ENCODE data around the gene IGF2BP3.

Gene IGF2BP3

GRCh38 chr7:23372611-23373010 lies 97.7 kb downstream of the IGF2BP3 start:
- DNase-seq: no peak

DNA sequence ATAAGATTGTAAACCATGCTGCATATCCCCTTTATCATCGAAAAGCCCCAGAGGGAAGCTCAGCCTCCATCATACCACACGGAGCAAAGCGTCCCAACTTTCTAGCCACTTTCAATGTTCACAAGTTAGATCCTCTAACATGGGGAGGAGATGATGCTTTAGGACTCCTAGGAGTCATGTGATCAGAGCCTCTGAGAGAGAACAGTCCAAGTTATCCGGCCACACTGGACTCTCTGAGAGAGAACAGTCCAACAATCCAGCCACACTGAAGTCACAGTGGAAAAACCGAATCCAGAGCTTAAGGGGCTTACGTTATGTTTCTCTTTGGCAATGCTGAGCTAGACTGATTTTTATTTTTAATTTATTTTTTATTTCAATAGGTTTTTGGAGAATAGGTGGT lies 98.6 kb downstream of the IGF2BP3 start:
- no peak for DNase-seq

GRCh38 chr7:23369695-23370404 lies 100.4 kb downstream of the IGF2BP3 start:
- peak; percentile 12 for DNase-seq

DNA sequence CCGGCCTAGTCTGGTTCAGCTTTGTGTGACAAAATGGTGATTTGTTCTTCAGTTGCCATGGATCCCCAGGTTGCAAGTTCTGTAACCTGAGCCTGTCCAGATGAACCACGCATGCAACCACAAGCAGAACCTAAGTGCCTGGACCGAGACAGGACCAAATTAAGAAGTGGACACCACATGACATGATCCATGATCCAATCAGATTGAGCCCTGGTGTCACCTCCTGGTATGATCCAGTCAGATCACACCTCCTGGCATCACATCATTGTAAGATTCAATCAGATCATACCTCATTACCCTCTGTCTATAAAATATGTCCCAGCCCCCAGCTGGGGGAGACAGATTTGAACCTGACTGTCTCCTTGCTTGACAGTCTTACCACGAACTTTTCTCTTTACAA lies 101.2 kb downstream of the IGF2BP3 start:
- DNase-seq: no peak

GRCh38 chr7:23358152-23358674 lies 112.1 kb downstream of the IGF2BP3 start:
- DNase-seq: no peak

- peak; percentile 77 for DNase-seq
These were observed 112.8 kb downstream of the IGF2BP3 start for GRCh38 chr7:23357190-23358093.

DNA sequence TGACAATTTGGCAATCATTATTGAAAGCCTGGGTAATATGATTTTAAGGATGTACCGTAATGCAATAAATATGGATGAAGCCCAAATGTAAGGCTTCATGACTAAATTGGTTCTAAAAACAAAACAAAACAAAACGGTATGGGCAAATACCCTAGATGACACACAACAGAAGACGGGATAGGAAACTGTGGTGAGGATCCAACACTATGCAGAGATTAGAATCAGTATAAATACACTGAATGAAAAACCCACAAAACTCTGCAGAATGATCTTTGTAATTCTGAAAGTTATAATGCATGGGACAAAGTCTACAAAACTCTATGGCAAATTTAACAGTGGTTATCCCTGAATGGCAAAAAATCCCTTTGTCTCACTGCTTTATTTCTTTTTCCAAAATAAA lies 113.6 kb downstream of the IGF2BP3 start:
- DNase-seq: no peak

DNA sequence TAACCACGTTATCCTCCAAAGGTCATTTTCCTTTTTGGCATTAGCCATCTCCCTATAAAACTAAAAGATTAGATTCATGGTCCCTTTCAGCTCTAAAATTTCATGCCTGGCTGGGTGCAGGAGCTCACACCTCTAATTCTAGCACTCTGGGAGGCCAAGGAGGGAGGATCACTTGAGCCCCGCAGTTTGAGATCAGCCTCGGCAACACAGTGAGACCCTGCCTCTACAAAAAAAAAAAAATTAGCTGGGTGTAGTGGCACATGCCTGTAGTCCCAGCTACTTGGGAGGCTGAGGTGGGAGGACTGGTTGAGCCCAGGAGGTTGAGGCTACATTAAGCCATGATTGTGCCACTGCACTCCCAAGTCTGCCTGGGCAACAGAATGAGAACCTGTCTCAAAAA lies 114.1 kb downstream of the IGF2BP3 start:
- no peak for DNase-seq

DNA sequence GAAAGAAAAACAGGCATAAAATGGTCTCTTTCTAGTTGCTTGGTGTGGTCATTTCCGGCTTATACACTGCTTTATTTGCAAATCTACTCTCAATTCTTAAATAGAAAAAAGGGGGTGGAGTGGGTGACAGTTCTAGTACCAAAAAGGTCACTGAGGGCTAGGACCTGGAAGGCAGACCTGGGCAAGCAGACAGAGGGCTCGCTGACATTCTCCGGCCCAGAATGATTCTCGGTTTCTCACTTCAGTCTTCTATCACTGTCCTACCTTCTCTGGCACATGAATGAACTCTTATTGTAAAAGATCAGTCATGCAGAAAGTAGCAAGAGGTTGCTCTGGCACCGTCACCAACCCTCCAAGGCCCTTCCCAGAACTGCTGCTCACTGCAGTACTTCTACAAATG lies 117.1 kb downstream of the IGF2BP3 start:
- no peak for DNase-seq

- no peak for DNase-seq
These were observed 119.8 kb downstream of the IGF2BP3 start for GRCh38 chr7:23350466-23350865.

- DNase-seq: no peak
These were observed 120.7 kb downstream of the IGF2BP3 start for GRCh38 chr7:23349484-23350157.

- DNase-seq: peak; percentile 50
These were observed 122.6 kb downstream of the IGF2BP3 start for GRCh38 chr7:23347682-23348180.

DNA sequence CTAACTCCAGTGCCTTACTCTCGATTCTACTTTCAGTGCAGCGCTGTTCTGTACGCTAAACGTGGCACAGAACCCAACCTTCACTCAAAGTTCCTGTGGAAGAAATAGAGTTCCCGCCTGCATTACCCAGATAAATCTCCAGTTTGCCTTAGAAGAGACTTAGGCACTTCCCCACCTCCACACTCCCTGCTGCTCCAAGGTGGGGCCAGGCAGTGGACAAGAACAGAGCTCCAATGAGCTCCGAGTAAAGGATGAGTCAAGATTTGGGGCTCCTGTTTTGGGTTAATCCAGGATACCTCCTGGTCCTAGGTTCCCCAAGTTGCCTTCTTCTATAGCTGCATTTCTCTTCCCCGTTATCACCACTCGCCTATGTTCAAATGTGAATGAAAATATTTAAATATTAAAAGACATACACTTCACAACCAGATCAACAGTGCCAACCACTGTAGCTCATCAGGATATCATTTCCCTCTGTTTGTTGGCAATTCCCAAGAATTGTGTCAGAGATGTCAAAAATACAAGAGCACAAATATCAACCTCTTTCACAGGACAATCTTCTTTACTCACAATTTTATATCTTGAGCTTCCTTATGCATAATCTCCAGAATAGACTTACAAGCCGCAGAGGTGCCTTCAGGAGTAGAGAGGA lies 123.1 kb downstream of the IGF2BP3 start:
- peak; percentile 48 for DNase-seq

- peak; percentile 45 for DNase-seq
These were observed 124.0 kb downstream of the IGF2BP3 start for GRCh38 chr7:23346316-23346715.

- DNase-seq: peak; percentile 40
These were observed 124.7 kb downstream of the IGF2BP3 start for GRCh38 chr7:23345601-23346000.

- DNase-seq: no peak
These were observed 126.3 kb downstream of the IGF2BP3 start for GRCh38 chr7:23343806-23344475.

DNA sequence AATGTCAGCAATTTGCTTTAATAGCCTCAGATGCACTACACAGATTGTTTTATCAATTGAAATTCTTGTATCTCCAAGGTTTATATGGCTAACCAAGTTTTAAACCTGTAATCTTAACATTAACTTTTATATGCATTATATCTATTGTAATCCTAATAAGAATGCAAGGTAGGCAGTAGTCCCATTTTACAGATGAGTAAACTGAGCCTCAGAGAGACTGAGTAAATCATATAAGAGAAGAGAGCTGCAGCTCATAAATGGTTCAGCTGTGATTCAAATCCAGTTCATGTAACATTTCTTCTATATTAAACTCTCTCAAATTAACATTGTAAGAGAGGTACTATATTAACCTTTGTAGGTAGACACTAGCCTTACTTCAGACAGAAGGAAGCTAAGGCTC lies 127.2 kb downstream of the IGF2BP3 start:
- no peak for DNase-seq

DNA sequence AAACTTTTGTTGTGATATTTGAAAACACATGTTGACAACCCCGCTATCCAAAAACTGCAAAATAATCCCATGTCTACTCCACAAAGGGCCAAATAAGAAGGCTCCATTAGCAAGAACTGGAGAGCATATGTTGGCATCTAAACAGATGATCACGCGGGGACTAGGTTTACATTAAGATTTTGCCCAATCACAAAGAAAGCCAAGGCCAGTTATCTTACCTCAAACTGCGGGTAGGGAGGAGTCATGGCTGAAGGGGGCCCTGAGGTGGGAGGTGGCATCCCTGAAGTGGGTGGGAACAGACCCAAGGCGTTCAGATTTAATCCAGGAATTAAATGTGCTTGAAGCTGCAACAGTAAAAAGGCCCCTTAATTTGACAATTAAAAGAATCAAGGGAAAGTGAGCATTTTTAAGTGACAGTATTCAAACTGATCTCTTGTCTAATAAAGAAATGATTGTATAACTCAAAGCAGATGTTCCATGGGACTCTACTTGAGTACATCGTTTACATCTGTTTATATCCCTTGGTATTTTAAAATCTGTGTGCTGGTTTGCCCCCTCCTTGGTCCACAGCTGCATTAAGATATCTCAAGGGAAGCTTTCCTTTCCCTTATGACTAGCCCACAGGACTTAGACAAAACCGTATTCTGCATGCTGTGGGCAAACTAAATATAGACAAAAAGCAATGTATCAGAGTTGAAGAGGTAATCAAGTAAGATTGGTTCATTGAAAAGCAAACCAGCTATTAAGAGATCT lies 128.3 kb downstream of the IGF2BP3 start:
- DNase-seq: no peak

DNA sequence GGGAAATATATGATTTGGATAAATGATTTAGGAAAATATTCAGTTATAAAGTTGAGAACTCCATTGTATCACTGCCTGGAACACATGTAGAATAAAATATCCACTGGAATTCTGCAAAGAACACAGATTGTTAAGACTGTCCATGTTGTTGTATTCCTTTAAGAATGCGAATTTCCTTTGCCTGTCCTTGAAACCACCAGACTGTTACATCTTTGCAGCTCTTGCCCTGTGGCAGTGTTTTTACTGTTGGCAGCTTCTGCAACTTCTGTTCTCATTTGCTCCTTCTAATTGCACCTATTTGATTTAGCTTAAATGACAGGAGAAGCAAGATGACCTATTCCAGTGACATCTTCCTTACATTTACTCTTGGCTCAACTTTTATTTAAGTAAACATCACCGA lies 131.4 kb downstream of the IGF2BP3 start:
- DNase-seq: no peak

DNA sequence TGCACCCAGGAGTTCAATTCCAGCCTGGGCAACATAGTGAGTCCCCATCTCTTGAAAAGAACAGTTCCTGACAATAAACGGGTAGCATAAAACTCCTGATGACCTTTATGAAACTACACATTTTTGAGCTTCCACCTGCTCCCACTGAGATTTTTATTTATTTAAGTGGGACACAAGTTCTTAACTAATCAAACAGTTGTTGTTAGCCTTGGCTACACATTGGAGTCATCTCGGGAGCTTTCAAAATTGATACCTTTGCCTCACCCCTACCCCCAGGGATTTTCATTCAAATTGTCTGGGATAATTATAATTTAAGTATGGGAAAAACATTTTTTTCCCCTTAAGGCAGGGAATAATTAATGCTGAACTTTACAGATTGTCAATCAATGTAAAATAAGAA lies 131.9 kb downstream of the IGF2BP3 start:
- DNase-seq: no peak

DNA sequence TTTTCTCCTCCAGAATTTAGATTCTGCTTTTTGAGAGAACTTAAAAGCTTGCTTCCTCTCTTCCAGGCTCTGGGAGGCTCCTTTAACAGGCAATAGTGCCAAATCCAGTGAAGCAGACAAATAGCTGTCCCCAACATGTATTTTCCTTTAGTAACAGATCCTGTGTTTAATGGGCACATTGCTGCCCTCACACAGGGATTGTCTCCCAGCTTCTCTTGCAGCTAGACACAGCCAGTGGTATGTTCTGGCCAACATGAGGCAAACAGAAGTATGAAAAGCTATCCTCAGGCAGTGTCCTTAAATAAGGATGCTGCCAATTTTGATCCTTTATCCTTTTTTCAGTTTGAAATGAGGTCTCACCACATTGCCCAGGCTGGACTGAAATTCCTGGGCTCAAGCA lies 132.9 kb downstream of the IGF2BP3 start:
- DNase-seq: no peak

Data from hematopoietic multipotent progenitor cell treated with erythropoietin and hydrocortisone succinate and interleukin-3 and kit ligand, for 6 days (in vitro differentiated cells).